HepG2 (cell line): ENCODE measurements around the gene STK32C. TPM values are rescaled to one million over a fixed set of nuclear protein-coding genes. Genes with fewer than 3 reads are reported as not detected.

ENCODE experiments used
- ARHGAP35 ChIP-seq: sonication (generic); formaldehyde crosslinking; IDR thresholded peaks from 2 replicates; pipeline ENCODE4 v1.9.0; 2022; ENCODE audit warnings: mild to moderate bottlenecking, inconsistent platforms, moderate library complexity, missing genetic modification reagents, borderline replicate concordance
- CBX5 ChIP-seq: sonication (generic); formaldehyde crosslinking; IDR thresholded peaks from 2 replicates; pipeline ENCODE4 v1.4.0; 2020; ENCODE audit warnings: missing genetic modification reagents, borderline replicate concordance
- GTF3A ChIP-seq: sonication (generic); formaldehyde crosslinking; conservative IDR thresholded peaks from 2 replicates; pipeline ENCODE4 v1.4.0; 2020; ENCODE audit warnings: mild to moderate bottlenecking, missing genetic modification reagents
- MBNL3 ChIP-seq: fragments of 250-450 bp; sonication (Bioruptor Pico); conservative IDR thresholded peaks from 2 replicates; pipeline ENCODE4 v1.8.0; 2022; ENCODE audit warnings: mild to moderate bottlenecking, inconsistent platforms
- NFATC3 ChIP-seq: sonication (generic); formaldehyde crosslinking; IDR thresholded peaks from 2 replicates; pipeline ENCODE4 v1.5.1; 2020; ENCODE audit warnings: mild to moderate bottlenecking, missing genetic modification reagents
- NONO ChIP-seq, 2 experiments: fragments of 450-650 bp in 1 of 2; sonication (generic) in 1 of 2; formaldehyde crosslinking in 1 of 2; IDR thresholded peaks in 1 of 2; conservative IDR thresholded peaks in 1 of 2; 2 replicates each; pipeline versions ENCODE4 v1.6.1 to v1.8.0; 2017 to 2022; ENCODE audit warnings: mild to moderate bottlenecking in 1 of 2, missing genetic modification reagents in 1 of 2, moderate library complexity in 1 of 2
- NR2F2 ChIP-seq: IDR thresholded peaks from 2 replicates; pipeline ENCODE4 v1.6.1; 2012; ENCODE audit warnings: low read depth, inconsistent platforms, borderline replicate concordance
- SAP130 ChIP-seq: IDR thresholded peaks from 2 replicates; pipeline ENCODE4 v1.6.1; 2016; ENCODE audit warnings: low read depth
- SIN3A ChIP-seq: IDR thresholded peaks from 2 replicates; pipeline ENCODE4 v1.6.1; 2011; ENCODE audit warnings: low read depth, mild to moderate bottlenecking, control low read depth, low read length, borderline replicate concordance
- TEAD3 ChIP-seq: optimal IDR thresholded peaks from 2 replicates; pipeline ENCODE3; 2016; ENCODE audit warnings: borderline replicate concordance
- XRCC5 ChIP-seq: fragments of 200-400 bp; formaldehyde crosslinking; optimal IDR thresholded peaks from 2 replicates; pipeline ENCODE3; 2017; ENCODE audit warnings: mild to moderate bottlenecking, low read length
- ZNF543 ChIP-seq: sonication (generic); formaldehyde crosslinking; IDR thresholded peaks from 2 replicates; pipeline ENCODE4 v1.4.0; 2020; ENCODE audit warnings: mild to moderate bottlenecking, missing genetic modification reagents
- ZNF768 ChIP-seq: sonication (generic); formaldehyde crosslinking; IDR thresholded peaks from 2 replicates; pipeline ENCODE4 v1.4.0; 2020; ENCODE audit warnings: missing genetic modification reagents
- polyA plus RNA-seq, 8 experiments: library from polyadenylated mRNA; depleted of rRNA in 3 of 8; stranded (reverse) in 7 of 8; unstranded in 1 of 8; fragments of >200 nt; fragmentation: Illumina TruSeq in 4 of 8; extraction: Trizol in 4 of 8; gene quantifications; 2 replicates each; pipeline versions ENCODE4 v1.2.1 to v1.2.3, GENCODE V29; 2011 to 2016; ENCODE audit warnings: low read depth in 4 of 8, missing spikeins in 1 of 8, mixed read lengths in 1 of 8; ENCODE audit not compliant: insufficient read depth in 1 of 8
- total RNA-seq, 5 experiments: library from RNA; depleted of rRNA; stranded (reverse); fragments of >200 nt; fragmentation: Illumina TruSeq; extraction: Trizol; gene quantifications; 2 replicates each; pipeline ENCODE4 v1.2.3, GENCODE V29; 2016; ENCODE audit warnings: low read depth in 1 of 5
- TF ChIP-seq, protein P1 (sequence below): sonication (generic); formaldehyde crosslinking; IDR thresholded peaks from 2 replicates; pipeline ENCODE4 v1.4.0; 2020; ENCODE audit warnings: missing genetic modification reagents
- TF ChIP-seq, protein P2 (sequence below): IDR thresholded peaks from 2 replicates; pipeline ENCODE4 v1.4.0; 2020; ENCODE audit warnings: mild to moderate bottlenecking, missing genetic modification reagents
- TF ChIP-seq, protein P3 (sequence below): sonication (generic); formaldehyde crosslinking; IDR thresholded peaks from 2 replicates; pipeline ENCODE4 v1.4.0; 2020; ENCODE audit warnings: mild to moderate bottlenecking, missing genetic modification reagents
- TF ChIP-seq, protein P4 (sequence below): sonication (generic); formaldehyde crosslinking; conservative IDR thresholded peaks from 2 replicates; pipeline ENCODE4 v1.4.0; 2020; ENCODE audit warnings: missing genetic modification reagents
- TF ChIP-seq, protein P5 (sequence below): sonication (generic); formaldehyde crosslinking; IDR thresholded peaks from 2 replicates; pipeline ENCODE4 v1.5.0; 2020; ENCODE audit warnings: missing genetic modification reagents, mild to moderate bottlenecking, borderline replicate concordance
- TF ChIP-seq, protein P6 (sequence below): IDR thresholded peaks from 2 replicates; pipeline ENCODE4 v1.6.1; 2016; ENCODE audit warnings: mild to moderate bottlenecking, missing biosample characterization, missing genetic modification reagents

STK32C gene
- total and polyA plus RNA-seq, 2 of the 13 experiments (the other 11 are each of a cell fraction or from before 2014, with no cell fraction given), result 10.9 to 19.4 TPM

DNA sequence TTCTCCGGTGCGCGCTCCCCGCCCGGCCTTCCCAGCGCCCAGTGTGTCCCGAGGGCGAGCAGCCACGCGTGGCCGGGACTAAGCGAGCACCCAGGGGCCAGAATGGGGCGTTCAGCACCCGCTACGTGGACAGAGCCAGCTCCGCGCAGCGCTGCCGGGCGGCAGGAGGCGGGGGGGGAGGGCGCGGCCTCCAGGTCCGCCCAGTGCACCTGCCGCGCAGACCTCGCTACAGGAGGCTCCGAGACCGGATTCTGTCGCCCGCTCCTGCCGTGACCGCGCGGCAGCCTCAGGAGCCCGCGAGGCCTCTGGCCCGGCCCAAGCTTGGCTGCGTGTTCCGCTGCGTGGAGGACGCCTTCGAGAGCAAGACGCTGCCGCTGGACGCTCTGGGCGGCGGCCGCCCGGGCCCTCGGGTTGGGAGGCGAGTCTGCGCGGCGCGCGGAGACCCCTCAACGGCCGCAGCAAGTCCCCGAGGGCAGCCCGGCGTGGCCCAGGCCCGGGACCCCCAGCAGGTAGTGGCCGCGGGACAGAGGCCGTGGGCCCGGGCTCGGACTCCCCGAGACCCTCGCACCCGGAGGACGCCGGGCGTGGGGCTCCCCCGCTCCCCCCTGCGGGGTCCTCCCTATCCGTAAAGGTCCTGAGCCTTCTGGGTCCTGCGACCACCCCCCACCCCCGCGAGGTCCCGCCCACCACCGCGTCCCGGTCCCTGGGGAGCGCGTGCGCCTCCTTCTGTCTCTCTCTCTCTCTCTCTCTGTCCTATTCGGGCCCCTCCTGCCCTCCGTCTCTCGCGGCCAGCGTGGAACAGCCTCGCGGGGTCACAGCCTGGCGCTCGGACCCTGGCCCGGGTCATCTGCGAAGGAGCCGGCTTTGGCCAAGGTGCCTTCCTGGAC lies 121.9 kb downstream of the STK32C start (continued):
- TF ChIP-seq, protein P1, sequence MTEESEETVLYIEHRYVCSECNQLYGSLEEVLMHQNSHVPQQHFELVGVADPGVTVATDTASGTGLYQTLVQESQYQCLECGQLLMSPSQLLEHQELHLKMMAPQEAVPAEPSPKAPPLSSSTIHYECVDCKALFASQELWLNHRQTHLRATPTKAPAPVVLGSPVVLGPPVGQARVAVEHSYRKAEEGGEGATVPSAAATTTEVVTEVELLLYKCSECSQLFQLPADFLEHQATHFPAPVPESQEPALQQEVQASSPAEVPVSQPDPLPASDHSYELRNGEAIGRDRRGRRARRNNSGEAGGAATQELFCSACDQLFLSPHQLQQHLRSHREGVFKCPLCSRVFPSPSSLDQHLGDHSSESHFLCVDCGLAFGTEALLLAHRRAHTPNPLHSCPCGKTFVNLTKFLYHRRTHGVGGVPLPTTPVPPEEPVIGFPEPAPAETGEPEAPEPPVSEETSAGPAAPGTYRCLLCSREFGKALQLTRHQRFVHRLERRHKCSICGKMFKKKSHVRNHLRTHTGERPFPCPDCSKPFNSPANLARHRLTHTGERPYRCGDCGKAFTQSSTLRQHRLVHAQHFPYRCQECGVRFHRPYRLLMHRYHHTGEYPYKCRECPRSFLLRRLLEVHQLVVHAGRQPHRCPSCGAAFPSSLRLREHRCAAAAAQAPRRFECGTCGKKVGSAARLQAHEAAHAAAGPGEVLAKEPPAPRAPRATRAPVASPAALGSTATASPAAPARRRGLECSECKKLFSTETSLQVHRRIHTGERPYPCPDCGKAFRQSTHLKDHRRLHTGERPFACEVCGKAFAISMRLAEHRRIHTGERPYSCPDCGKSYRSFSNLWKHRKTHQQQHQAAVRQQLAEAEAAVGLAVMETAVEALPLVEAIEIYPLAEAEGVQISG, result 0 out of 2 replicates have a peak, but pooled peaks have one; percentile 9
- TF ChIP-seq, protein P2, sequence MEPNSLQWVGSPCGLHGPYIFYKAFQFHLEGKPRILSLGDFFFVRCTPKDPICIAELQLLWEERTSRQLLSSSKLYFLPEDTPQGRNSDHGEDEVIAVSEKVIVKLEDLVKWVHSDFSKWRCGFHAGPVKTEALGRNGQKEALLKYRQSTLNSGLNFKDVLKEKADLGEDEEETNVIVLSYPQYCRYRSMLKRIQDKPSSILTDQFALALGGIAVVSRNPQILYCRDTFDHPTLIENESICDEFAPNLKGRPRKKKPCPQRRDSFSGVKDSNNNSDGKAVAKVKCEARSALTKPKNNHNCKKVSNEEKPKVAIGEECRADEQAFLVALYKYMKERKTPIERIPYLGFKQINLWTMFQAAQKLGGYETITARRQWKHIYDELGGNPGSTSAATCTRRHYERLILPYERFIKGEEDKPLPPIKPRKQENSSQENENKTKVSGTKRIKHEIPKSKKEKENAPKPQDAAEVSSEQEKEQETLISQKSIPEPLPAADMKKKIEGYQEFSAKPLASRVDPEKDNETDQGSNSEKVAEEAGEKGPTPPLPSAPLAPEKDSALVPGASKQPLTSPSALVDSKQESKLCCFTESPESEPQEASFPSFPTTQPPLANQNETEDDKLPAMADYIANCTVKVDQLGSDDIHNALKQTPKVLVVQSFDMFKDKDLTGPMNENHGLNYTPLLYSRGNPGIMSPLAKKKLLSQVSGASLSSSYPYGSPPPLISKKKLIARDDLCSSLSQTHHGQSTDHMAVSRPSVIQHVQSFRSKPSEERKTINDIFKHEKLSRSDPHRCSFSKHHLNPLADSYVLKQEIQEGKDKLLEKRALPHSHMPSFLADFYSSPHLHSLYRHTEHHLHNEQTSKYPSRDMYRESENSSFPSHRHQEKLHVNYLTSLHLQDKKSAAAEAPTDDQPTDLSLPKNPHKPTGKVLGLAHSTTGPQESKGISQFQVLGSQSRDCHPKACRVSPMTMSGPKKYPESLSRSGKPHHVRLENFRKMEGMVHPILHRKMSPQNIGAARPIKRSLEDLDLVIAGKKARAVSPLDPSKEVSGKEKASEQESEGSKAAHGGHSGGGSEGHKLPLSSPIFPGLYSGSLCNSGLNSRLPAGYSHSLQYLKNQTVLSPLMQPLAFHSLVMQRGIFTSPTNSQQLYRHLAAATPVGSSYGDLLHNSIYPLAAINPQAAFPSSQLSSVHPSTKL (CRISPR knock-in tag), result 0 out of 2 replicates have a peak, but pooled peaks have one; percentile 9
- TF ChIP-seq, protein P3, sequence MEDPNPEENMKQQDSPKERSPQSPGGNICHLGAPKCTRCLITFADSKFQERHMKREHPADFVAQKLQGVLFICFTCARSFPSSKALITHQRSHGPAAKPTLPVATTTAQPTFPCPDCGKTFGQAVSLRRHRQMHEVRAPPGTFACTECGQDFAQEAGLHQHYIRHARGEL (CRISPR knock-in tag), result 0 out of 2 replicates have a peak, but pooled peaks have one; percentile 28
- TF ChIP-seq SAP130 (CRISPR knock-in tag) (peak; percentile 57; the same call in 1 of the 2 replicates), XRCC5 (peak; percentile 23), TEAD3 (CRISPR knock-in tag) (no peak), CBX5 (CRISPR knock-in tag) (0 out of 2 replicates have a peak, but pooled peaks have one; percentile 50), NFATC3 (no peak), SIN3A (no peak), ZNF543 (CRISPR knock-in tag) (no peak), NONO (IDR thresholded peaks at IDR 0.05) (no peak), NONO (CRISPR knock-in tag; conservative IDR thresholded peaks at IDR 0.05) (no peak), GTF3A (no peak), ZNF768 (CRISPR knock-in tag) (peak; percentile 52; the same call in 1 of the 2 replicates), MBNL3 (no peak), ARHGAP35 (CRISPR knock-in tag) (no peak), NR2F2 (no peak)
- TF ChIP-seq, protein P4, sequence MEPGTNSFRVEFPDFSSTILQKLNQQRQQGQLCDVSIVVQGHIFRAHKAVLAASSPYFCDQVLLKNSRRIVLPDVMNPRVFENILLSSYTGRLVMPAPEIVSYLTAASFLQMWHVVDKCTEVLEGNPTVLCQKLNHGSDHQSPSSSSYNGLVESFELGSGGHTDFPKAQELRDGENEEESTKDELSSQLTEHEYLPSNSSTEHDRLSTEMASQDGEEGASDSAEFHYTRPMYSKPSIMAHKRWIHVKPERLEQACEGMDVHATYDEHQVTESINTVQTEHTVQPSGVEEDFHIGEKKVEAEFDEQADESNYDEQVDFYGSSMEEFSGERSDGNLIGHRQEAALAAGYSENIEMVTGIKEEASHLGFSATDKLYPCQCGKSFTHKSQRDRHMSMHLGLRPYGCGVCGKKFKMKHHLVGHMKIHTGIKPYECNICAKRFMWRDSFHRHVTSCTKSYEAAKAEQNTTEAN (CRISPR knock-in tag), result 0 out of 2 replicates have a peak, but pooled peaks have one; percentile 29
- TF ChIP-seq, protein P5, sequence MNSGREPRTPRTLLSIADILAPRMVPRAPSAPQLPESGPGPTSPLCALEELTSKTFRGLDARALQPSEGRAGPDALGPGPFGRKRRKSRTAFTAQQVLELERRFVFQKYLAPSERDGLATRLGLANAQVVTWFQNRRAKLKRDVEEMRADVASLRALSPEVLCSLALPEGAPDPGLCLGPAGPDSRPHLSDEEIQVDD (CRISPR knock-in tag), result no peak
- TF ChIP-seq, protein P6, sequence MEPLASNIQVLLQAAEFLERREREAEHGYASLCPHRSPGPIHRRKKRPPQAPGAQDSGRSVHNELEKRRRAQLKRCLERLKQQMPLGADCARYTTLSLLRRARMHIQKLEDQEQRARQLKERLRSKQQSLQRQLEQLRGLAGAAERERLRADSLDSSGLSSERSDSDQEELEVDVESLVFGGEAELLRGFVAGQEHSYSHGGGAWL, result 0 out of 2 replicates have a peak, but pooled peaks have one; percentile 68
